Thyroid gland (tissue), 4 donors: ENCODE results near the gene ZYG11B.

ENCODE experiments used
- POLR2A ChIP-seq, 2 donors: fragments of 450-650 bp; IDR thresholded peaks; one replicate each; pipeline ENCODE4 v1.6.1; 2017; ENCODE audit warnings: antibody characterized with exemption in 2 of 2, mild to moderate bottlenecking in 2 of 2, moderate library complexity in 1 of 2
- TF ChIP-seq, protein P1 (sequence below), 6 experiments: fragments of 200-600 bp in 3 of 6; fragments of 450-650 bp in 3 of 6; sonication (generic) in 3 of 6; IDR thresholded peaks; one replicate each; pipeline ENCODE4 v1.5.1; 2016 to 2019; ENCODE audit warnings: antibody characterized with exemption in 6 of 6, mild to moderate bottlenecking in 2 of 6, inconsistent platforms in 1 of 6, moderate library complexity in 1 of 6

DNA sequence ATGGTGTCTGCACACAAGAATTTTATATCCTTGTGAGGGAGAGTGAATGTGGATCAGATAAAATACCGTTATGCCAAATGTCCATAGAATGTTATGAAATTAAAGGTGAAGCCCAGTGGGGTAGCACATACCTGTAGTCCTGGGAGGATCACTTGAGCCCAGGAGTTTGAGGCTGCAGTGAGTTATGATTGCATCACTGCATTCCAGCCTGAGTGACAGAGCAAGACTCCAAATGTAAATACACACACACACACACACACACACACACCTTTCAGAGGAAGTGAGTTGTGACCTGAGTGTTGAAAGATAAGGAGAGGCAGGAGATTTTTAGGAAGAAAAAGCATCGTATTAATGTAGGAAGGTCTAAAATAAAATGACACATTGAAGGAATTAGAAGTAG, 88.2 kb downstream of the ZYG11B start:
- TF ChIP-seq POLR2A (IDR thresholded peaks at IDR 0.05): no peak
- TF ChIP-seq, protein P1, sequence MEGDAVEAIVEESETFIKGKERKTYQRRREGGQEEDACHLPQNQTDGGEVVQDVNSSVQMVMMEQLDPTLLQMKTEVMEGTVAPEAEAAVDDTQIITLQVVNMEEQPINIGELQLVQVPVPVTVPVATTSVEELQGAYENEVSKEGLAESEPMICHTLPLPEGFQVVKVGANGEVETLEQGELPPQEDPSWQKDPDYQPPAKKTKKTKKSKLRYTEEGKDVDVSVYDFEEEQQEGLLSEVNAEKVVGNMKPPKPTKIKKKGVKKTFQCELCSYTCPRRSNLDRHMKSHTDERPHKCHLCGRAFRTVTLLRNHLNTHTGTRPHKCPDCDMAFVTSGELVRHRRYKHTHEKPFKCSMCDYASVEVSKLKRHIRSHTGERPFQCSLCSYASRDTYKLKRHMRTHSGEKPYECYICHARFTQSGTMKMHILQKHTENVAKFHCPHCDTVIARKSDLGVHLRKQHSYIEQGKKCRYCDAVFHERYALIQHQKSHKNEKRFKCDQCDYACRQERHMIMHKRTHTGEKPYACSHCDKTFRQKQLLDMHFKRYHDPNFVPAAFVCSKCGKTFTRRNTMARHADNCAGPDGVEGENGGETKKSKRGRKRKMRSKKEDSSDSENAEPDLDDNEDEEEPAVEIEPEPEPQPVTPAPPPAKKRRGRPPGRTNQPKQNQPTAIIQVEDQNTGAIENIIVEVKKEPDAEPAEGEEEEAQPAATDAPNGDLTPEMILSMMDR (IDR thresholded peaks at IDR 0.05): no peak
